ENCODE data around the gene CACNB4.

- no peak for TF ChIP-seq YY1 (IDR thresholded peaks at IDR 0.05; ENCODE audit: insufficient read depth, insufficient read length)
- no peak for TF ChIP-seq ZNF274 (IDR thresholded peaks at IDR 0.05; ENCODE audit: low read depth, low read length)
Measured at GRCh38 chr2:152093464-152093863, 5.4 kb downstream of the CACNB4 start.
